SW 1271 (cell line): Measurements from ENCODE around the gene RBM5.

Source experiments
- DNase-seq, 2 experiments: peaks; one replicate each; lab custom pipeline; 2025; lab: John Stamatoyannopoulos, UW

RBM5 gene

GRCh38 chr3:50121072-50122032, 32.6 kb downstream of the RBM5 start:
- DNase-seq, result peak in 1 of 2 experiments; percentile 49

GRCh38 chr3:50122071-50122470, 33.4 kb downstream of the RBM5 start:
- DNase-seq, result no peak

- no peak for DNase-seq
Measured at GRCh38 chr3:50122661-50123391, 34.1 kb downstream of the RBM5 start.

- DNase-seq, result no peak
Measured at GRCh38 chr3:50123394-50124051, 34.8 kb downstream of the RBM5 start.

DNA sequence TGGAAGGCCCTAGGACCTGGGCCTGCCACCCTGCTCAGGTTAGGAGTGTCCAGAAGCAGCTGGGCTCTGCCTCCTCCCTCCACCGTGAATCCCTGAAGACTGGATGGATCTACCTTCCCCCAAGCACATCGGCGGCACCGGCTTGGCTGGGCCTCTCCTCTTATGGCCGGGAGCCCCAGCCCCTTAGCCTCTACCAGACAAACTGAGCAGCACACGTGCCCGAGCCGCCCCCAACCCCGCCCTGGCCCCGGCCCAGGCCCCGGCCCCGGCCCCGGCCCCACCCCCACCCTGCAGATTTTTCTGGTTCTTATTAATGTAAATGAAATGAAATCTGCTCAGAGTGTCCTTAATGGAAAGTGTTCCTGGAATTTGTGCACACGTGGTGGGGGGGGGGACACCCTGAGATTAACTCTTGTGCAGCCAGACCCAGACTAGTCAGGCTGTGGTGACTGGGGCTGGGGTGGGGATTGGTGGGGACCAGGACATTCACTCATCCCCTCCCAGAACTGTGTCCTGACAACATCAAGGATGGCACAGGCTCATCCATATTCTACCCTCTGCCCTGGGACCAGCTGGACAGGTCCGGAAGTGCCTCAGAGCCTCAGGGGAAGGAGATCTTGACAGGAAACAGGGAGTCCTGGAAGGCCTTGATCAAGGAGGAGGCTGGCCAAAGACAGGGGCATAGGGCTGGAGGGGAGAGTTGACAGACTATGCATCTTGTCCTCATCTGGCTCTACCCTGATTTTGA, 35.5 kb downstream of the RBM5 start:
- no peak for DNase-seq

GRCh38 chr3:50124800-50125178, 36.1 kb downstream of the RBM5 start:
- no peak for DNase-seq

DNA sequence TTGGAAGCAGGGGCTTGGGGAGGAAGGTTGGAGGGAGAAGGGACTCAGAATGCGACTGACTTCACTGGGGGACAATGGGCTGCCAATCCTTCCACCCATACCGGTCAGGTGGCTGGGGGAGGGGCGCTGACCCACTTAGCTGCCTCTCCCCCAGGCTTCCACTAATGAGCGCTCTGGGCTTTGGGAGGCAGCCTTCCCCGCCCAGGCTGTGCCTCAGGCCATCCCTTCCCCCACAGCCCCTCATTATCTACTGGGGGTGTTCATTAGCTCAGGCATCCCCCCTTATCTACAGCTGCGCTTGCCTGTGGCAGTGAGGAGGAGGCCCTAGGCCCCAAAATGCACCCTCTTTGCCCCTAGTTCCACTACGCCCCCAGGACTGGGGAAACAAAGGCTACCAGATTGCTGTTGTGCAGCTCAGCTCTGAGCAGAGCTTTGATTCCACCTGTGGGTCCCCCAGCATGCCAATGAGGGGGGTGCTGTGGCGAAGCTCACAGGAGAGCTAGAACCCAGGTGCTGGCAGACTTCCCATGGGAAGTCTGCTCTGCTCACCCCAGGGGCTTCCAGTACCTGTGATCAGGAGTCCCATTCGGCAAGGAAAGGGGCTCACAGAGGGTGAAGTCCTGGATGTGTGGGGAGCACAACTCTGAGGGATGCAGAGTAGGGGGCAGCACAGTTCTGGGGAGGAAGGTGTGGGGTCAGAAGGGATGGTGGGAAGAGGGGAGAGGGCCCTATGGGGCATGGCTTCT, 37.0 kb downstream of the RBM5 start:
- DNase-seq, result no peak

DNA sequence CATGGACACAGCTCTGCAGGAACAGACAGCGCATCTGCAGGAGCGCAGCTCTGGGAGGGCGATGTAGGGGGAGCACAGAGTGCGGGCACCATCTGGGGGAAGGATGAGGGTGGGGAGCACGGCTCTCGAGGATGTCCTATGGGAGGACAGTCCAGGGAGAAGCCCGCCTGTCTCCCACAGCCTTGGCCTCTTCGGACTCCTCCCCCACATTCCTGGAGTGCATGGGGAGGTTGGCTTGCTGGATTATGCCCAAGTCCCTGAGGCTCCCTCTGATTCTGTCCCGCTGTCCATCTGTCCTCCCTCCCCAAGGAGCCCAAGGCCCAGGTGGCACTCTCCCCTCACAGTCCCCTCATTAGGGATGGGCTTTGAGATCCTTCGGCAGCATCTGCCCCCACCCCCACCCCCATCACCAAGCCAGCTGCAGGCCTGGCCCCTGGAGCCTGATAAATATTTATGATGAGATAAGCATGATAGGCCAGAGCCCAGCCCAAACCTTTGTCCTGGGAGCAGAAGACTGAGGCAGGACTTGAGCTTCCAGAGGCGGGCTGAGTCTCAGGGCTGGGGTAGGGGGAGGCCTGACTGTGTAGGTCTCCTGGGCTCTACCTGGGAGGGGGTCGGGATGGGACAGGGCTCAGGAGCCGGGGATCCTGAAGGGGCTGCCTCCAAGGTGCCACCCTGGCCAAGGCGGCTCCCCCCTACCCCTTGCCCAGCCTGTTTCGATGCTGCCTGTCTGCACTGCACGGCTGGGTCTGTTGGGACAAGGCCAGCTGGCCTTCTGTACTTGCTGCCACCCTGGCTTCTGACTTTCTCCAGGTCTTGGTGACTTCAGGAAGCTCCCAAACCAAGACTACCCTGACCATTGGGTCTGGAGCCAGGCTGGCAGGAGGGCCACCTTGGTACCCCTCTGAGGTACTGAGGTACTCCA, 37.8 kb downstream of the RBM5 start:
- DNase-seq, result no peak

GRCh38 chr3:50127251-50127691, 38.6 kb downstream of the RBM5 start:
- no peak for DNase-seq

- no peak for DNase-seq
Measured at GRCh38 chr3:50128001-50128400, 39.3 kb downstream of the RBM5 start.

DNA sequence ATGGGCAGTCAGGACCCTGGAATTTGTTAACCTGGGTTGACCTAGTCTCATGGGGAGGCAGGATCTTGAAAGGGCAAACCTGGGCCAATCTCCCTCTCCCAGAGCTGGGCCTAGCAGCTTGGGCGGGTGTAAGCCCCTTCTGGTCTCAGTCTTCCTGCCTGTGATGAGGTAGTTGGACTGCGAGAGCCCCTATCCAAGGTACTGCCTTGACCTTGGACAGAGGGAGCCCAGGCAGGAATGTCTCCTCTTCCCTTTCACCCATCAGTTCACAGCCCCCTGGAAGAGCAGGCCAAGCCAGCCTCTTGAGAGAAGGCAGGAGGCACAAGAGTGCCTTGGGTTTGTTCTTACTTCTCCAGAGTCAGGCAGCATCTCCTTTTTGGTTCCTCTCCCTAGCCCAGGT, 41.7 kb downstream of the RBM5 start:
- DNase-seq, result no peak

DNA sequence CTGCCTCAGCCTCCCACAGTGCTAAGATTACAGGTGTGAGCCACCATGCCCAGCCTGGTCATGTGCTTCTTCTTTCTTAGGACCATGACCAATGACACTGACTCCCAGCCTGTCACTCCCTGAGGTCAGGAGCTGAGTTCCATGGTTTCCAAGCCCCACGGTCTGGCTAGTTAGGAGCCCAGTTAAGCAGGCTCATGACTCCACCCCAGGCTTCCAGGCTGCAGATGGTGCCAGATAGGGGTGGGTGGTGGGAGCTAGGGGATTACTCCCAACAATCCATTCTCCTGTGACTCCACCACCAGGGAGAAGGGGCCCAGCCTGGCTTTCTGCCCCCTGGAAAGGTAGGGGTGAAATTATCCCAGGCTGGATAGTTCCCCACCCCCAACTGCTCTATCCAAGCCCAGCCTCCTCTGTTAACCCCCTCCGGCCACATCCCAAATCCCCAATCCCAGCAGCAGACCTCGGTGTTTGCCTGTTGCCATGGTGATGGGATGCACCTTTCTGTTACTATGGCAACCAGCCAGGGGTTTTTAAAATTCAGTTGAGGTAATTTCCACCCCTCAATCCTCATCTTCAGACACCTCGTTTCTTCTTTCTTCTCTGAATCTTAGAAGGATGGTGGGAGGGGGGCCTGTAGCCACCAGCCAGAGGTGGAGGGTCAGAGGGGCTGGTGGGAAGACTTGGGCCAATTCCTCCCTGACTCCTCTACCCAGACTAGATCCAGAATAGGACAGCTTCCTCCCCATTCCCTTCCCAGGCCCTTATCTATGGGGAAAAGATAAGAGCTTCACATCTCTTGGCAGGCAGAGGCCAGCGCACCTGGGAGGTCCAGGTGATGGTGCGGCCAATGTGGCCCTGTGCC, 43.9 kb downstream of the RBM5 start:
- no peak for DNase-seq

GRCh38 chr3:50133283-50133615, 44.5 kb downstream of the RBM5 start:
- DNase-seq, result no peak

GRCh38 chr3:50134367-50134766, 45.6 kb downstream of the RBM5 start:
- DNase-seq, result no peak

- DNase-seq, result no peak
Measured at GRCh38 chr3:50135964-50136363, 47.2 kb downstream of the RBM5 start.

GRCh38 chr3:50136714-50137405, 48.1 kb downstream of the RBM5 start:
- no peak for DNase-seq

DNA sequence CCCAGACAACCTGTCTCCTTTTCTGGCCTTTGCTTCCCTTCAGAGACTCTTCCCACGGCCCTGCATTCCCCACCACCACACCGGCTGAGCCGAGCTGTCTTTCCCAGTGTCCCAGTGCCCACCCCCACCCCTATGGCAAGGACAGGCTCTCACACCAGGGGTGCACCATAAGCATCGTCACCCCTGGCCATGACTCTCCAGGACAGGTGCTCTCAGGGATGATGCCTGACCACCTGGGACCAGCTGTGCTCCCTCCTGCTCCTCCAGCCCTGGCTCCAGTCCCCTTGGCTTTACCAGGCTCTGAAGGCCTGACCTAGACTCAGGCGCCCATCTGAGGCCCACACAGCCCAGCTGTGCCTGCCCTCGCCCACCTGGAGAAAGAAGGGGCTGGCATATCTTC, 48.8 kb downstream of the RBM5 start:
- no peak for DNase-seq
